Stimulated activated CD8-positive, alpha-beta memory T cell treated with anti-CD3 and anti-CD28 coated beads, Interleukin-4, amount 100 ng/mL, for 48 hours (primary cell): Measurements from ENCODE around the gene PIM3.
A peak's percentile ranks its signal among the peaks of the same experiment; 100 is the strongest.

Experiments used
- DNase-seq: peaks from one replicate; pipeline ENCODE4 v3.0.0-alpha.2; 2020

Gene PIM3

GRCh38 chr22:50008151-50009040, 47.8 kb downstream of the PIM3 start:
- DNase-seq, result no peak

- DNase-seq, result no peak
Measured at GRCh38 chr22:50009251-50009650, 48.7 kb downstream of the PIM3 start.

- DNase-seq, result no peak
Measured at GRCh38 chr22:50009765-50010675, 49.4 kb downstream of the PIM3 start.

- DNase-seq, result peak; percentile 53
Measured at GRCh38 chr22:50010676-50011446, 50.3 kb downstream of the PIM3 start.

DNA sequence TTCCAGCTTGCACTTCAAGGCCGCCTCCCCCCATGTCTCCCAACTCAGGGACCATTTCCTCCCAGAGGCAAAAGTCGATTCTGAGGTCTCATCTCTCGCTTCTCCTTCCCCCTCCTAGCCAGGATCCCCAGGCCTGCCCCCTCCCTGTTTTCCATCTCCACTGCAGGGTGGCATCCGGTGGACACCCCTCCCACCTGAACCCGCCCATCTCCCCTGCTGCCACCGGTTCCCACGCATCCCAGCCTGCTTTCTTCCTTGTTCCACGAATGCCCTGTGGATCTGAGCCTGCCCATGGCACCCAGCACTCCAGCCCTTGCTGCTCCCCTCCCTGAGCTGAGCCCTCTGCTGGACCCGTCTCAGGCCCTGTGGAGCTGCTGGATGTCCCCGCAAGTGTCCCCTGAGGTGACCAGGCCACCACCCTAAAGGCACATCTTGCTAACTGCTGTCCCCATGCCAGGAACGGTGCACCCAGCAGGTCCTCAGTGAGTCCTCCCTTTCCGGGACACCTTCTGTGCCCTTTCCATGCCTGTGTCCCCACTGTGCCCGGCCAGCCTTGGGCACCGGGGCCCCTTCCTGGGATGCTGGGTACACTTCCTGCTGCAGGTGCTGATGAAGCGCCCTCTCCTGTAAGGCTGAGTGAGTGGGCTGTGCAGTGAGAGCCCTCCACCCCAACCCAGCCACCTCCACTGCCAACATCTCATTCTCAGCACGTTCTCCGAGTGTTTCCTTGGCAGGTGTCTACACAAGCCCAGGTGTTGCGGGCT, 51.1 kb downstream of the PIM3 start:
- no peak for DNase-seq

GRCh38 chr22:50012211-50013181, 51.9 kb downstream of the PIM3 start, which contains the start of gene IL17REL:
Gene IL17REL, minus strand, starts transcription at chr22:50012765. Its CDS starts 119 bp downstream, at chr22:50012646.
- DNase-seq, result no peak
